Stimulated activated CD4-positive, alpha-beta T cell treated with anti-CD3 and anti-CD28 coated beads, Interleukin-15, amount 100 ng/mL, for 48 hours (primary cell): ENCODE results near the gene CHD3.

ENCODE experiments used
- DNase-seq, 2 donors: peaks; one replicate each; pipeline ENCODE4 v3.0.0-alpha.2; 2020; ENCODE audit warnings: low read depth in 2 of 2

CHD3 gene

GRCh38 chr17:7864995-7865650 lies 23.5 kb upstream of the CHD3 start:
- no peak for DNase-seq

DNA sequence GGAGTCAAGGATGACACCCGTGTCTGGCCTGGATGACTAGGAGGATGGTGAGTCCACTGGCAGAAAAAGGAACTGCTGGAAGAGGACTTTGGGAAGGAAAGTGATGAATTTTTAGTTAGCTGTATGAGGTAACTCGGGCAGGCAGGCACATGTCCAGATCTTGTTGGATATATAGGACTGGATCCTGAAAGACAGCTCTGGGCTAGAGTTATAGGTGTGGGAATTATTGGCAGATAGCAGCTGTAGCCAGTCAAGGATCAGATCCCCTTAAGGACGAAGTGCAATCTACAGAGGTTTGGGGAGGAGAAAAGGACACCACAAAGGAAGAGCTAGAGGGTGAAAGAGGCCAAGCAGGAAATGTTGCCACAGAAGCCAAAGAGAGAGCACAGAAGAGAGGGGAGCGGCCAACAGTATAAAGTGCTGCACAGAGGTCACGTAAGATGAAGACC lies 20.7 kb upstream of the CHD3 start:
- no peak for DNase-seq

- DNase-seq = no peak
Observed at GRCh38 chr17:7873051-7873450, 15.5 kb upstream of the CHD3 start.

DNA sequence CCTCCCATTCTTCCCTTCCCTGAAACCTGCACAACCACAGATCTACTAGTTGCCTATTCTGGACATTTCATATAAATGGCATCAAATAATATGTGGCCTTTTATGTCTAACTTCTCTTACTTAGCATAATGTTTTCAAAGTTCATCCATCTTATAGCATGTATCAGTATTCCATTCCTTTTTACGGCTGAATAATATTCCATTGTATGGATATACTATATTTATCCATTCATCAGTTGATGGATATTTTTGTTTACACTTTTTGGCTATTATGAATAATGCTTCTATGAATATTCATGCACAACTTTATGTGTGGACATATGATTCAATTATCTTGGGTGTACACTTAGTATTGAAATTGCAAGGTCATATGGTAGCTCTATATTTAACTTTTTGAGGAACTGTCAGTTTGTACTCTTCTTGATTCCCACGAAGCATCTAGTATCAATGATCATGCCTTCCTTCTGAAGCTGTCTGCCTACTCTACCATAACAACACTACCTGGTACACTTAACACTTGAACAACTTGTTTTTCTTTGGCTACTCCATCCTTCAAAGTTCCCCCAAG lies 12.7 kb upstream of the CHD3 start:
- DNase-seq = no peak

DNA sequence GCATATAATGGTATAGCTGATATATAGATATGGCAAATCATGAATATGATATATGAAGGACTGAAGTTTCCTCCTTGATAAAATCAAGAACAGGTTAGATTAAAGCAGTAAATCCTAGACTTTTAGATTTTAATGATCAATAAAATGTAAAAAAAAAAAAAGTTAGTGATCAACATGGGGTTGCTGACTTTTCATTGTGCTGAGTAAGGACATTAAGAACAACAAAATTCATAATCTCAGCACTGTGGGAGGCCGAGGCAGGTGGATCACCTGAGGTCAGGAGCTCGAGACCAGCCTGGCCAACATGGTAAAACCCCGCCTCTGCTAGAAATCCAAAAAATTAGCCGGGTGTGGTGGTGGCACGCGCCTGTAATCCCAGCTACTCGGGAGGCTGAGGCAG lies 10.4 kb upstream of the CHD3 start:
- no peak for DNase-seq

- DNase-seq = no peak
Observed at GRCh38 chr17:7880076-7880868, 8.3 kb upstream of the CHD3 start.

- DNase-seq = no peak
Observed at GRCh38 chr17:7881276-7882054, 7.1 kb upstream of the CHD3 start.

DNA sequence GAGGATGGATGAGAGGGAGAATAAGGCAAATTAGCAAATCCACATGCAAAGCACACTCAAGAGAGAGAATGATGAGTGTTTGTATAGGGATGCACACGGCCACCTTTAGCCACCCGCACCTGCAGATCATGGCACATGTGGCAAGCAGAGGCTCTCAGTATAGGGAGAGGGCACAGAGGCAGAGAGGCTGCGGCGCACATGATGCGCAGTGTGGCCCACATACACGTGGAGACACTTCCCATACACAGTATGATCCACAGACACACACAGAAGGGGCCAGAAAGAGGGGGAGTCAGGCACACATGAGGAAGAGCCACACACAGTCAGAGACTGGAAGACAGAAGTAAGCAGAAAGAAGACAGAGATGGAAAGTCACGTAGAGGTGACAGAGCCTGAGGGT lies 6.5 kb upstream of the CHD3 start:
- no peak for DNase-seq

GRCh38 chr17:7882629-7883028 lies 6.0 kb upstream of the CHD3 start:
- no peak for DNase-seq

GRCh38 chr17:7883781-7884386 lies 4.7 kb upstream of the CHD3 start:
- DNase-seq = no peak

DNA sequence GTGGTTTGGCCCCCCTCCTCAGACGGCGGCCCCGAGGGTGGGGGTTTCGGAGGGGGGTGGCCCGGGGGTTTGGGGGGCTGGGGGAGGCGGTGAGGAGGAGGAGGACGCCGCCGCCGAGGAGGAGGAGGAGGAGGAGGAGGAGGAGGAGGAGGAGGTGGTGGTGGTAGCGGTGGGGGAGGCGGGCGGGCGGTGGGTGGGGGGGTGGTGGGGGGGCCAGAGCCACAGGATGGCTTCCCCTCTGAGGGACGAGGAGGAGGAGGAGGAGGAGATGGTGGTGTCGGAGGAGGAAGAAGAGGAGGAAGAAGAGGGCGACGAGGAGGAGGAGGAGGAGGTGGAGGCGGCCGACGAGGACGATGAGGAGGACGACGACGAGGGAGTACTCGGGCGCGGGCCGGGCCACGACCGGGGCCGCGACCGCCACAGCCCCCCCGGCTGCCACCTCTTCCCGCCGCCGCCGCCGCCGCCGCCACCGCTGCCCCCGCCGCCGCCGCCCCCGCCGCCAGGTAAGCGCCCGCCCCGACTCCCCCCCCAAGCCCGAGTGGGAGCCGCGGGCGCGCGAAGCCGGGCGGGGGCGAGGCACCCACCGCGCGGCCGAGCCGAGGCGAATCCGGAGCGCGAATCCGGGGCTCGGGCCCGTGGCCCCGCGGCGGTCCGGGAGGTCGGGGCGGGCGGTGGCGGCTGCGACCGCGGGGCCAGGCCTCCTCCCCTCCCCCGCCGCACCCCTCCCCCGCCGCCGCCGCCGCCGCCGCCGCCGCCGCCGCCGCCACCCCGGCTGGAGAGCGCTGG lies 3.8 kb upstream of the CHD3 start:
- no peak for DNase-seq

DNA sequence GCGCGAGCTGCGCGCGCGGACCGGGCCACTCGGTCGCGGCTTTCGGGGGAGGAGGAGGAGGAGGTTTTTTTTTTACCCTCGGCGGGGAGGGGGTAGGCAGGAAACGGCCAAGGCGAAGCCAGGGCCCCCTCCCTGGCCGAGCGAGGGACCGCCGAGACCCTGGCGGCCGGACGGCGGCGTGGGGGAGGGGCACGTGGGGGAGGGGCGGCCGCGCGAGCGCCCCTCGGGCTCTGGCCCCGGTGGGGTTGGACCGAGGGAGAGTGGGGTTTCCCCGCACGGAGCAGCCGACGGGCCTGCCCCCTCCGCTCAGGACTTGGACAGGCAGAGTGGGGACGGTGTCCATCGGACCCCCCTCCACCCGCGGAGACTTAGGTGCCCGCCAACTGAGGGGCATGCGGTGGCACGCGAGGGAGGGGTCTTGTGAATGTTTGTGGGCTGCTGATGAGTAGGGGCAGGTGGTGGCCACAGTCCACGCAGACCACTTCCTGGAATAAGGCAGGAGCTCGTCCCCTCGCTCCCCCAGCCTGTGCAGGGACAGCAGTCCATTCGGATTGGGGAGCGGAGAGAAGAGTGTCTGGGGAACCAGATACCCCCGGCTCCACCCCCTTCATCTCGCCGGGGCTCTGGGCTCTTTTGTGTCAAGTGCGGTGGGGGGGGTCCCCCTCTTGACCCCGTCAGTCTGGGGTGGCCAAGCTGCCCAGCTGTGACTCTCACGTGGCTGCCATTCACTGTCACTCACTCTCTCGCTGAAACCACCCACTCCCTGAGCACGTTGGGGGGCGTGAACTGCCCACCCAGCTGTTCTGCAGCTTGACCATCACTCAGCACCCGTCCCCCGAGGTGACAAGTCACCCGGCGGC lies 3.0 kb upstream of the CHD3 start:
- DNase-seq = peak in 1 of 2 donors; percentile 24

GRCh38 chr17:7886227-7887037 lies 2.2 kb upstream of the CHD3 start:
- DNase-seq = peak; percentile 34 to 36

- no peak for DNase-seq
Observed at GRCh38 chr17:7887038-7887481, 1.5 kb upstream of the CHD3 start.

- peak; percentile 83 to 84 for DNase-seq
Observed at GRCh38 chr17:7887482-7888183, 956 bp upstream of the CHD3 start.

- DNase-seq = peak in 1 of 2 donors; percentile 40
Observed at GRCh38 chr17:7889166-7889955, 772 bp downstream of the CHD3 start.

DNA sequence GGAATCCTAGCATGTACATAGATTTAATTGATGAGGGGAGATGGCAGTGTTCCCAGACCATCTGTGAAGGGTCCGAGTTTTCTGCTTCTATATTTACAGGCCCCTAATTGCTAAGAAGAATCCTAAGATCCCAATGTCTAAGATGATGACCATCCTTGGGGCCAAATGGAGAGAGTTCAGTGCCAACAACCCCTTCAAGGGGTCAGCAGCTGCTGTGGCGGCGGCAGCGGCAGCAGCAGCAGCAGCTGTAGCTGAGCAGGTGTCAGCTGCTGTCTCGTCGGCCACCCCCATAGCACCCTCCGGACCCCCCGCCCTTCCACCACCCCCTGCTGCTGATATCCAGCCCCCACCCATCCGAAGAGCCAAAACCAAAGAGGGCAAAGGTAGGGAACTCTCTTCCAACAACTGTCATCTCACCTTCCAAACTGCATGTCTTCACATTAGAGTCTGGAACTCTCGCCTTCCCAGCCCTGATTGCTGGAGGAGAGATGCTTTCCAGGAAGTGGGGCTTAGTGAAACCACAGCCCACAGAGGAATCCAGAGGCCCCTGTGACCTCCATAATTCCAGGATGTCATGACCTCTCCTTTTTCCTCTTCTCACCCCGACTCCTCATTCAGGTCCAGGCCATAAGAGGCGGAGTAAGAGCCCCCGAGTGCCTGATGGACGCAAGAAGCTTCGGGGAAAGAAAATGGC lies 4.7 kb downstream of the CHD3 start:
- DNase-seq = no peak
